OCI-LY1 (cell line): ENCODE measurements around the gene S100A8.
"Not testable (repeated sequence)": the region's sequence is repeated elsewhere in the genome, so short reads cannot be mapped to it uniquely, and the experiment has no call there.

Experiments
- EZH2 ChIP-seq: fragments of 200-600 bp; sonication (generic), shearing (Covaris generic); IDR thresholded peaks from 2 replicates; pipeline ENCODE4 v1.8.0; 2017; ENCODE audit warnings: borderline replicate concordance, mixed run types, mild to moderate bottlenecking, antibody characterized with exemption, low read length, moderate library complexity, mixed read lengths
- TF ChIP-seq, protein P1 (sequence below): fragments of 200-600 bp; sonication (generic), shearing (Covaris generic); IDR thresholded peaks from 2 replicates; pipeline ENCODE4 v1.5.1; 2017; ENCODE audit warnings: mild to moderate bottlenecking, antibody characterized with exemption, low read length, moderate library complexity, mixed read lengths

DNA sequence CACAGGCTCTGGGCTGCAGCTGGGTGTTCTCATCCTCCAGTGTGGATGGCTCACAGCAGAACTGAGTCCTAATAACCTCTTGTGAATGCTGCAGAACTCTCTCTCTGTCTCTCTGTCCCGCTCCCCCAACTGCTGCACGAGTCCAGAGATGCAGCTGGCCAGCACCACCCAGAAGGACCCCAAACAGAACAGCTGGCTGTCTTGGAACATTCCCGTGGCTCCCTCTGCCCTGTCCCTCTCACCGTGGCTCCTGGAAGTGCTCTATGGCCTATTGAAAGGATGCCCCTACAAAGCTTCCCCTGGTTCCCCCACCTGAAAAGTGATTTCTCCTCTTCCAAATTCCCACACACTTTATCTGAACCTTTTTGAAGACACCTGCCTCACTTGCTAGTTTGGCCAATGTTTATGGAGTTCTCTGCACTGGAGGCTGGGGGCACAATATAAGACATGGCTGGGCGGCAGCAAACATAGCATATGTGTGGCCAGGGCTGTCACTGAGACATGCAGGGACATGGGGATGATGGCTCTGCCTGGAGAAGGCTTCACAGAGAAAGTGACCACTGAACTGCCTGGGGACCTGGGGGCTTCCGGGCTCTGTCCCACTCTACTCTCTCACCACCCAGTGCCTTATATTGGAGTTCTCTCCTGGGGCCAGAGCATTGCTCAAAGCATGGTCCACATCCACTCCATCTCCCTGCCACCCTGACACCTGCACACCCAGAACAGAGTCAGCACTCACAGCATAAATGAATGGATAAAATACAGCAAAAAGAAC lies 15.1 kb upstream of the S100A8 start:
- TF ChIP-seq, protein P1, sequence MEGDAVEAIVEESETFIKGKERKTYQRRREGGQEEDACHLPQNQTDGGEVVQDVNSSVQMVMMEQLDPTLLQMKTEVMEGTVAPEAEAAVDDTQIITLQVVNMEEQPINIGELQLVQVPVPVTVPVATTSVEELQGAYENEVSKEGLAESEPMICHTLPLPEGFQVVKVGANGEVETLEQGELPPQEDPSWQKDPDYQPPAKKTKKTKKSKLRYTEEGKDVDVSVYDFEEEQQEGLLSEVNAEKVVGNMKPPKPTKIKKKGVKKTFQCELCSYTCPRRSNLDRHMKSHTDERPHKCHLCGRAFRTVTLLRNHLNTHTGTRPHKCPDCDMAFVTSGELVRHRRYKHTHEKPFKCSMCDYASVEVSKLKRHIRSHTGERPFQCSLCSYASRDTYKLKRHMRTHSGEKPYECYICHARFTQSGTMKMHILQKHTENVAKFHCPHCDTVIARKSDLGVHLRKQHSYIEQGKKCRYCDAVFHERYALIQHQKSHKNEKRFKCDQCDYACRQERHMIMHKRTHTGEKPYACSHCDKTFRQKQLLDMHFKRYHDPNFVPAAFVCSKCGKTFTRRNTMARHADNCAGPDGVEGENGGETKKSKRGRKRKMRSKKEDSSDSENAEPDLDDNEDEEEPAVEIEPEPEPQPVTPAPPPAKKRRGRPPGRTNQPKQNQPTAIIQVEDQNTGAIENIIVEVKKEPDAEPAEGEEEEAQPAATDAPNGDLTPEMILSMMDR = not testable (repeated sequence)
- not testable (repeated sequence) for TF ChIP-seq EZH2
